Calu3 (cell line): Measurements from ENCODE around the gene FBXO28. TPM values are rescaled to one million over a fixed set of nuclear protein-coding genes. Genes with fewer than 3 reads are reported as not detected.

ENCODE experiments used
- BruUV-seq: library from RNA; stranded (reverse); fragments of 400-500 nt; replicated peaks from 2 replicates; lab custom pipeline; 2021; lab: Mats Ljungman, UMichigan
- CTCF ChIA-PET: fragments of 300-600 bp; sonication (Branson Sonifier 250); formaldehyde crosslinking; loops from one replicate; lab custom pipeline; 2022; ENCODE audit warnings: antibody characterized with exemption; lab: Charles Lee
- DNase-seq: peaks from one replicate; pipeline ENCODE4 v3.0.0; 2022
- H3K27ac Mint-ChIP-seq: one replicate; pipeline ENCODE4 v1.8.0; 2022; ENCODE audit warnings: mixed read lengths; ENCODE audit not compliant: unreplicated experiment
- H3K27me3 Mint-ChIP-seq: one replicate; pipeline ENCODE4 v1.8.0; 2022; ENCODE audit warnings: mixed read lengths; ENCODE audit not compliant: unreplicated experiment
- H3K36me3 Mint-ChIP-seq: one replicate; pipeline ENCODE4 v1.8.0; 2022; ENCODE audit warnings: mild to moderate bottlenecking, moderate library complexity, mixed read lengths; ENCODE audit not compliant: insufficient read depth, unreplicated experiment
- H3K4me1 Mint-ChIP-seq: one replicate; pipeline ENCODE4 v1.8.0; 2022; ENCODE audit warnings: mild to moderate bottlenecking, low read depth, mixed read lengths; ENCODE audit not compliant: unreplicated experiment
- H3K4me3 Mint-ChIP-seq: one replicate; pipeline ENCODE4 v1.8.0; 2022; ENCODE audit warnings: mild to moderate bottlenecking, low read depth, moderate library complexity, mixed read lengths; ENCODE audit not compliant: unreplicated experiment
- H3K9me3 Mint-ChIP-seq: one replicate; pipeline ENCODE4 v1.8.0; 2022; ENCODE audit warnings: low read depth, mixed read lengths; ENCODE audit not compliant: unreplicated experiment
- CTCF ChIP-seq: fragments of 200-600 bp; IDR thresholded peaks from one replicate; pipeline ENCODE4 v1.8.0; 2022; ENCODE audit warnings: antibody characterized with exemption; ENCODE audit not compliant: unreplicated experiment
- intact Hi-C: fragments of 100-400 bp; cut with micrococcal nuclease; formaldehyde crosslinking; loops from one replicate; pipeline ENCODE4 v1.10.0; 2022; ENCODE audit not compliant: unreplicated experiment
- total RNA-seq: library from RNA; stranded (reverse); gene quantifications from 2 replicates; pipeline ENCODE4 v1.2.3, GENCODE V29; 2022

FBXO28 gene
- total RNA-seq, 1 experiment from 2014 or later: 100 TPM

GRCh38 chr1:224185208-224185607 is 71.3 kb downstream of the FBXO28 start:
- CTCF ChIA-PET: no interaction called here
- Mint-ChIP-seq H3K4me3 (peak overlapping the region; percentile 88), H3K9me3 (no peaks in the 10 kb centered on the region), H3K36me3 (peaks cover 34% of the 10 kb centered on the region), H3K27me3 (no peaks in the 10 kb centered on the region), H3K27ac (no peak overlapping the region), H3K4me1 (peaks cover 19% of the 10 kb centered on the region)
- TF ChIP-seq CTCF: no peak
- no TSS peak for BruUV-seq
- intact Hi-C loops: no loop called here
- DNase-seq: no peak

- Mint-ChIP-seq H3K4me1 (peaks cover 8% of the 10 kb centered on the region), H3K4me3 (no peak overlapping the region), H3K27me3 (no peaks in the 10 kb centered on the region), H3K36me3 (peaks cover 32% of the 10 kb centered on the region), H3K27ac (no peak overlapping the region), H3K9me3 (no peaks in the 10 kb centered on the region)
- CTCF ChIA-PET: interaction anchor here (0.7 kb wide), 1 partner anchor 11 kb away, joined by 3 read pairs; no protein-coding TSS in a partner anchor
- no peak for TF ChIP-seq CTCF
- intact Hi-C loops: no loop called here
- DNase-seq: no peak
- BruUV-seq: no TSS peak
Observed at GRCh38 chr1:224188286-224188685, 74.4 kb downstream of the FBXO28 start.

- TF ChIP-seq CTCF: no peak
- CTCF ChIA-PET: no interaction called here
- DNase-seq: no peak
- Mint-ChIP-seq H3K4me3 (no peak overlapping the region), H3K9me3 (no peaks in the 10 kb centered on the region), H3K27me3 (no peaks in the 10 kb centered on the region), H3K27ac (no peak overlapping the region), H3K36me3 (peaks cover 28% of the 10 kb centered on the region), H3K4me1 (peaks cover 8% of the 10 kb centered on the region)
- intact Hi-C loops: no loop called here
- no TSS peak for BruUV-seq
Observed at GRCh38 chr1:224189561-224189960, 75.7 kb downstream of the FBXO28 start.

GRCh38 chr1:224192082-224192788 is 78.3 kb downstream of the FBXO28 start:
- no peak for DNase-seq
- CTCF ChIA-PET: no interaction called here
- H3K4me3 Mint-ChIP-seq: no peak overlapping the region
- no peaks in the 10 kb centered on the region for H3K9me3 Mint-ChIP-seq
- H3K4me1 Mint-ChIP-seq: no peaks in the 10 kb centered on the region
- TSS peak; percentile 31 for BruUV-seq
- no peaks in the 10 kb centered on the region for H3K27me3 Mint-ChIP-seq
- H3K36me3 Mint-ChIP-seq: peaks cover 26% of the 10 kb centered on the region
- TF ChIP-seq CTCF: no peak
- intact Hi-C loops: no loop called here
- H3K27ac Mint-ChIP-seq: no peak overlapping the region
